Measurements from ENCODE around the gene SRGAP2C.
"Not testable (repeated sequence)": the region's sequence is repeated elsewhere in the genome, so short reads cannot be mapped to it uniquely, and the experiment has no call there.

The SRGAP2C gene

GRCh38 chr1:121263789-121264244, 79.0 kb downstream of the SRGAP2C start:
- not testable (repeated sequence) for H3K27me3 ChIP-seq (ENCODE audit: low read length)
- peak overlapping the region; percentile 48 for H3K4me2 ChIP-seq (ENCODE audit: low read depth, low read length, poor library complexity, severe bottlenecking)

DNA sequence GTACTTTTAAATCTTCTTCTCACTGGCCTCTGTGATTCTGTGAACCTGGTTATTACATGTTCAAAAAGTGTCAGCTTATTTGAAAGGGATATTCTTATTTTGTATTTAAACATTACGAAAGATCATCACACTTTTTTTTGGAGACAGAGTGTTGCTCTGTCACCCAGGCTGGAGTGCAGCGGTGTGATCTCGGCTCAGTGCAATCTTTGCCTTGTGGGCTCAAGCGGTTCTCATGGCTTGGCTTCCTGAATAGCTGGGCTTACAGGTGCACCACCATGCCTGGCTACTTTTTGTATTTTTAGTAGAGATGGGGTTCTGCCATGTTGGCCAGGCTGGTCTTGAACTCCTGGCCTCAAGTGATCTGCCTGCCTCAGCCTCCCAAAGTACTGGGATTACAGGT, 82.3 kb downstream of the SRGAP2C start:
- not testable (repeated sequence) for H2AFZ ChIP-seq (ENCODE audit: low read depth, low read length, severe bottlenecking); H3K36me3 ChIP-seq (ENCODE audit: low read length); H3K79me2 ChIP-seq (ENCODE audit: insufficient read depth, low read length); H3K4me3 ChIP-seq (ENCODE audit: insufficient read depth, low read length, poor library complexity, severe bottlenecking); H4K20me1 ChIP-seq (ENCODE audit: low read depth, low read length); H3K9ac ChIP-seq (ENCODE audit: low read length); H3K4me2 ChIP-seq (ENCODE audit: low read depth, low read length, poor library complexity, severe bottlenecking); H3K9me2 ChIP-seq (replicated peaks; ENCODE audit: insufficient read depth, low read length); H3K9me3 ChIP-seq (ENCODE audit: insufficient read depth, low read length); H3K27me3 ChIP-seq (ENCODE audit: low read length); H3F3A ChIP-seq (ENCODE audit: insufficient read depth)
- H3K27ac ChIP-seq (ENCODE audit: low read depth, low read length) = peak overlapping the region; percentile 59

More at GRCh38 chr1:121263789-121264244, 79.0 kb downstream of the SRGAP2C start:
- H3K79me2 ChIP-seq (ENCODE audit: insufficient read depth, low read length); H3F3A ChIP-seq (ENCODE audit: insufficient read depth); H3K9ac ChIP-seq (ENCODE audit: low read length); H4K20me1 ChIP-seq (ENCODE audit: low read depth, low read length); H3K36me3 ChIP-seq (ENCODE audit: low read length); H3K9me2 ChIP-seq (replicated peaks; ENCODE audit: insufficient read depth, low read length); H3K4me3 ChIP-seq (ENCODE audit: insufficient read depth, low read length, poor library complexity, severe bottlenecking); H2AFZ ChIP-seq (ENCODE audit: low read depth, low read length, severe bottlenecking); H3K9me3 ChIP-seq (ENCODE audit: insufficient read depth, low read length): not testable (repeated sequence)
- H3K27ac ChIP-seq (ENCODE audit: low read depth, low read length) = peak overlapping the region; percentile 62

- H3K27ac ChIP-seq (ENCODE audit: low read depth, low read length); H3F3A ChIP-seq (ENCODE audit: insufficient read depth): not testable (repeated sequence)
Observed at GRCh38 chr1:121269309-121269708, 84.5 kb downstream of the SRGAP2C start.

GRCh38 chr1:121269973-121270372, 85.2 kb downstream of the SRGAP2C start:
- H3K9ac ChIP-seq (ENCODE audit: low read length) = not testable (repeated sequence)

More at GRCh38 chr1:121269309-121269708, 84.5 kb downstream of the SRGAP2C start:
- H3K9me3 ChIP-seq (ENCODE audit: insufficient read depth, low read length); H3K36me3 ChIP-seq (ENCODE audit: low read length); H3K4me3 ChIP-seq (ENCODE audit: insufficient read depth, low read length, poor library complexity, severe bottlenecking); H3K27me3 ChIP-seq (ENCODE audit: low read length); H3K79me2 ChIP-seq (ENCODE audit: insufficient read depth, low read length); H3K9ac ChIP-seq (ENCODE audit: low read length); H4K20me1 ChIP-seq (ENCODE audit: low read depth, low read length); H3K9me2 ChIP-seq (replicated peaks; ENCODE audit: insufficient read depth, low read length); H2AFZ ChIP-seq (ENCODE audit: low read depth, low read length, severe bottlenecking): not testable (repeated sequence)
- H3K4me2 ChIP-seq (ENCODE audit: low read depth, low read length, poor library complexity, severe bottlenecking) = peak overlapping the region; percentile 42

DNA sequence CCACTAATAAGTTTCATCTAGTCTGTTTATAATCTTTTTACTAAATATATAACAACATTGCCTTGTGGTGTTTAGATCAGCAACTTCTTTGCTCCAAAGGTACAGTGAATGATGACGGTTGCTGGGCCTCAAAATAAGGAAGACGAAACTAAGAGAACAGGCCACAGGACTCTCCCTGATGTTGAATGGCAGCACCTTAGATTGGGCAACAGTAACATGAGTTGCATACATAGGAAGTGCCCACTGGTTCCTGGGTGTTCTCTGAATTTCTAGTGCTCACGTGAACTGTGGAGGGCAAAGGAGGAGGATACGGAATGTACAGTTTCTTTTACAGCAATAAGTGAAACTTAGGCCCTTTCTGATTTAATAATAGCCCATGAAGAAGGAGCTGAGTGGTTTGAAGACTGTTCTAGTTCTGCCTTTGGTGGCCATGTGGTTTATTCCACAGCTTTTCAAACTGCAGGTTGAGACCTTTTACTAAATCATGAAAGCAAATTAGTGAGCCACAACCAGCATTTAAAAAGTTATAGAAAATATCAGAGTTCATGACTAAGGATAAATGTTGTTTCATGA, 86.5 kb downstream of the SRGAP2C start:
- not testable (repeated sequence) for H3K4me3 ChIP-seq (ENCODE audit: insufficient read depth, low read length, poor library complexity, severe bottlenecking); H3K9me3 ChIP-seq (ENCODE audit: insufficient read depth, low read length); H4K20me1 ChIP-seq (ENCODE audit: low read depth, low read length); H3K27me3 ChIP-seq (ENCODE audit: low read length); H3K36me3 ChIP-seq (ENCODE audit: low read length); H3K9ac ChIP-seq (ENCODE audit: low read length); H3K9me2 ChIP-seq (replicated peaks; ENCODE audit: insufficient read depth, low read length); H3K4me2 ChIP-seq (ENCODE audit: low read depth, low read length, poor library complexity, severe bottlenecking); H2AFZ ChIP-seq (ENCODE audit: low read depth, low read length, severe bottlenecking); H3K79me2 ChIP-seq (ENCODE audit: insufficient read depth, low read length); H3F3A ChIP-seq (ENCODE audit: insufficient read depth)
- 0 out of 2 replicates have a peak overlapping the region, but pooled peaks have one; percentile 29 for H3K27ac ChIP-seq (ENCODE audit: low read depth, low read length)

More at GRCh38 chr1:121269973-121270372, 85.2 kb downstream of the SRGAP2C start:
- H3K27me3 ChIP-seq (ENCODE audit: low read length); H3K79me2 ChIP-seq (ENCODE audit: insufficient read depth, low read length); H3K9me3 ChIP-seq (ENCODE audit: insufficient read depth, low read length); H3K9me2 ChIP-seq (replicated peaks; ENCODE audit: insufficient read depth, low read length); H3F3A ChIP-seq (ENCODE audit: insufficient read depth); H2AFZ ChIP-seq (ENCODE audit: low read depth, low read length, severe bottlenecking); H3K36me3 ChIP-seq (ENCODE audit: low read length); H3K4me3 ChIP-seq (ENCODE audit: insufficient read depth, low read length, poor library complexity, severe bottlenecking); H4K20me1 ChIP-seq (ENCODE audit: low read depth, low read length): not testable (repeated sequence)
- Histone ChIP-seq H3K27ac (ENCODE audit: low read depth, low read length) (peak overlapping the region; percentile 50), H3K4me2 (ENCODE audit: low read depth, low read length, poor library complexity, severe bottlenecking) (peak overlapping the region; percentile 42)

DNA sequence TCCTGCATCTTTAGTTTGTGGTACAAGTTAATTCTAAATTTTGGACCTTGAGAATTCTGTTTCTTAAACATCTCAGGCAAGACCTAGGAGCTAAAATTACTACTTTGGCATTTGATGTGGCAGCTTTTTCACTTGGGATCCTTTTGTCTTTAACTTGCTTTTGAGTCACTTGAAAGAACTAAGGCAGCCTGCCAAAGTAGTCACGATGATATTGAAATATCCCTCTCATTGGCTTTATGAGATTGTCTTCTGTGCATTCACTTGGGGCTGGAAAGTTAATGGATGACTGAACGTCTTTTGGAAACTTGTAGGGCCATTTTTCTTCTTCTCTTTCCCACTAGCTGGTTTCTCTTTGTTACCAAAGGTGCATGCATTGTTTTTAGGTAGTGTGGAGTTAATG, 90.7 kb downstream of the SRGAP2C start:
- not testable (repeated sequence) for H3K79me2 ChIP-seq (ENCODE audit: insufficient read depth, low read length); H3F3A ChIP-seq (ENCODE audit: insufficient read depth); H3K9me2 ChIP-seq (replicated peaks; ENCODE audit: insufficient read depth, low read length); H4K20me1 ChIP-seq (ENCODE audit: low read depth, low read length); H2AFZ ChIP-seq (ENCODE audit: low read depth, low read length, severe bottlenecking); H3K36me3 ChIP-seq (ENCODE audit: low read length); H3K9me3 ChIP-seq (ENCODE audit: insufficient read depth, low read length); H3K9ac ChIP-seq (ENCODE audit: low read length); H3K4me3 ChIP-seq (ENCODE audit: insufficient read depth, low read length, poor library complexity, severe bottlenecking); H3K27me3 ChIP-seq (ENCODE audit: low read length); H3K4me2 ChIP-seq (ENCODE audit: low read depth, low read length, poor library complexity, severe bottlenecking); H3K27ac ChIP-seq (ENCODE audit: low read depth, low read length)

DNA sequence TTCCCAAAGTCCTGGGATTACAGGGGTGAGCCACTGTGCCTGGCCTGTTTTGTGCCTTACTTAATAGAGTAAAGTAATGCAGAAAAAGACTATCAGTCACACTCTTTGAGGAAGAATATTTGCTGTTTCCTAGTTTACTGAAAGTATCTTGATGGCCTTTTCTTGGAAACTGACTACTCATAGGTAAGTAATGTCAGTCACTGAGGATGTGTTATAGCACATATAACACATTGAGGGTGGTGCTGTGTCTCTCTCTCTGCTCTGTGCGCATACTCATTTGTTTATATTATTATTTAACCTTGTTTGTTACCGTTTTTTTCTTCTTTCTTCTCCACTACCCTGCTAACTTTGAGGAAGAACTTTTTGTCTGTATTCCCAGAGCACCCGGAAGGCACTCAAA, 93.4 kb downstream of the SRGAP2C start:
- H3K9me2 ChIP-seq (replicated peaks; ENCODE audit: insufficient read depth, low read length); H3K9ac ChIP-seq (ENCODE audit: low read length); H3K27me3 ChIP-seq (ENCODE audit: low read length); H4K20me1 ChIP-seq (ENCODE audit: low read depth, low read length); H3K4me2 ChIP-seq (ENCODE audit: low read depth, low read length, poor library complexity, severe bottlenecking); H3K27ac ChIP-seq (ENCODE audit: low read depth, low read length); H2AFZ ChIP-seq (ENCODE audit: low read depth, low read length, severe bottlenecking); H3K4me3 ChIP-seq (ENCODE audit: insufficient read depth, low read length, poor library complexity, severe bottlenecking); H3K36me3 ChIP-seq (ENCODE audit: low read length); H3F3A ChIP-seq (ENCODE audit: insufficient read depth); H3K79me2 ChIP-seq (ENCODE audit: insufficient read depth, low read length); H3K9me3 ChIP-seq (ENCODE audit: insufficient read depth, low read length): not testable (repeated sequence)

- H3K4me2 ChIP-seq (ENCODE audit: low read depth, low read length, poor library complexity, severe bottlenecking); H2AFZ ChIP-seq (ENCODE audit: low read depth, low read length, severe bottlenecking); H3K27me3 ChIP-seq (ENCODE audit: low read length); H3K9ac ChIP-seq (ENCODE audit: low read length); H3K79me2 ChIP-seq (ENCODE audit: insufficient read depth, low read length); H3F3A ChIP-seq (ENCODE audit: insufficient read depth); H3K4me3 ChIP-seq (ENCODE audit: insufficient read depth, low read length, poor library complexity, severe bottlenecking); H3K27ac ChIP-seq (ENCODE audit: low read depth, low read length); H3K9me2 ChIP-seq (replicated peaks; ENCODE audit: insufficient read depth, low read length); H3K36me3 ChIP-seq (ENCODE audit: low read length); H4K20me1 ChIP-seq (ENCODE audit: low read depth, low read length); H3K9me3 ChIP-seq (ENCODE audit: insufficient read depth, low read length): not testable (repeated sequence)
Observed at GRCh38 chr1:121278777-121279547, 94.2 kb downstream of the SRGAP2C start.

All from SU-DHL-6 (cell line).